OCI-LY1 (cell line): ENCODE measurements around the gene SYDE2.

ENCODE experiments used
- CTCF ChIP-seq: fragments of 200-600 bp; sonication (generic), shearing (Covaris generic); IDR thresholded peaks from 2 replicates; pipeline ENCODE4 v1.5.1; 2017; ENCODE audit warnings: mild to moderate bottlenecking, antibody characterized with exemption, low read length, moderate library complexity, mixed read lengths
- EZH2 ChIP-seq: fragments of 200-600 bp; sonication (generic), shearing (Covaris generic); IDR thresholded peaks from 2 replicates; pipeline ENCODE4 v1.8.0; 2017; ENCODE audit warnings: borderline replicate concordance, mixed run types, mild to moderate bottlenecking, antibody characterized with exemption, low read length, moderate library complexity, mixed read lengths

DNA sequence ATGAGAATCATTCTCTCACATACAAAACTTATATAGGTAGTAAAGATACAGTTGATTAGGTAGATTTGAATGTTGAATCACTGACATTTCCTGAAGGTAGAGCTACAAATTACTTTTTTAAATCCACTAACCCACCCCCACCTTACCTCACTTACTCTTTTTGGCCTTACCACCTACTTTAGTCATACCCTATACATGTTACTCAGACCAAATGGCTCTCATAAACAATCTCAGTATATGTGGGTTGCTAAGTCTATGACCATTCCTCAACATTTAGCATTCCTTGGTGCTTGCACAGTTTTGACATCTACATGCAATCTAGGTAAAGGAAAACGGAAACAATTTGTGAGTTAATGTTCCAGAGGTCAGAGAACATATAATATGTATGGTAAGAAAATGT is 26.3 kb downstream of the SYDE2 start:
- TF ChIP-seq CTCF (no peak), EZH2 (no peak)
